ENCODE results near the gene VEGFB. TPM values are rescaled to one million over a fixed set of nuclear protein-coding genes. Genes with fewer than 3 reads are reported as not detected.

Gene VEGFB
- total RNA-seq, 2 experiments from 2014 or later: 80.0 to 80.3 TPM

- Mint-ChIP-seq H3K4me3 (peak within 1 kb of the TSS; percentile 86), H3K27me3 (no peaks in the 10 kb centered on the region), H3K27ac (peak within 1 kb of the TSS; percentile 99), H3K4me1 (peaks cover 31% of the 10 kb centered on the region), H3K9me3 (ENCODE audit: low read depth) (no peaks in the 10 kb centered on the region), H3K36me3 (ENCODE audit: low read depth) (peaks cover 44% of the 10 kb centered on the region)
- DNase-seq (peak; percentile 99), ATAC-seq (peak; percentile 68)
- ChIA-PET CTCF (interaction anchor here (0.6 to 1.7 kb wide), 12 partner anchors 9 to 1106 kb away, joined by 3 to 11 read pairs (median 4); partner anchors contain the start of genes NUDT22, PLCB3, PRDX5 and STIP1), POLR2A (interaction anchor here (0.6 to 1.2 kb wide), 8 partner anchors 14 to 987 kb away, joined by 3 to 10 read pairs (median 4); partner anchors contain the start of genes ESRRA, FERMT3, NUDT22 and TRPT1)
- intact Hi-C loops (cut with DNase I, micrococcal nuclease): loop anchor here (1.0 to 10.0 kb wide), 21 partner anchors 10 to 1636 kb away; partner anchors contain the start of genes DNAJC4 (in 2 of the 2), ESRRA (in 2 of the 2), GPR137 (in 2 of the 2) and NUDT22 (in 2 of the 2)
These were observed 6.3 kb downstream of the VEGFB start, which contains the start of gene FKBP2 for GRCh38 chr11:64240435-64241240. TSS of gene FKBP2 (plus strand) at chr11:64241095. CDS start at chr11:64242388, 1,293 bp downstream.

- Mint-ChIP-seq H3K4me1 (peaks cover 31% of the 10 kb centered on the region), H3K27ac (peak overlapping the region; percentile 99), H3K4me3 (peak overlapping the region; percentile 86), H3K27me3 (no peaks in the 10 kb centered on the region), H3K36me3 (ENCODE audit: low read depth) (peaks cover 48% of the 10 kb centered on the region), H3K9me3 (ENCODE audit: low read depth) (no peaks in the 10 kb centered on the region)
- ChIA-PET CTCF (interaction anchor here (0.6 to 1.7 kb wide), 11 partner anchors 9 to 1106 kb away, joined by 3 to 11 read pairs (median 4); partner anchors contain the start of genes PLCB3, PRDX5, STIP1 and TRMT112), POLR2A (interaction anchor here (0.6 to 1.2 kb wide), 8 partner anchors 15 to 987 kb away, joined by 3 to 10 read pairs (median 4); partner anchors contain the start of genes ESRRA, FERMT3, NUDT22 and TRPT1)
- peak; percentile 100 for DNase-seq
- intact Hi-C loops (cut with DNase I, micrococcal nuclease): loop anchor here (1.0 to 10.0 kb wide), 21 partner anchors 11 to 1636 kb away; partner anchors contain the start of genes DNAJC4 (in 2 of the 2), ESRRA (in 2 of the 2), GPR137 (in 2 of the 2) and NUDT22 (in 2 of the 2)
- ATAC-seq: peak; percentile 84
These were observed 6.8 kb downstream of the VEGFB start for GRCh38 chr11:64241241-64241490.

GRCh38 chr11:64241491-64242374 is 7.3 kb downstream of the VEGFB start:
- Mint-ChIP-seq H3K9me3 (ENCODE audit: low read depth) (no peaks in the 10 kb centered on the region), H3K36me3 (ENCODE audit: low read depth) (peaks cover 48% of the 10 kb centered on the region), H3K4me1 (peaks cover 31% of the 10 kb centered on the region), H3K27me3 (no peaks in the 10 kb centered on the region), H3K27ac (peak overlapping the region; percentile 99), H3K4me3 (peak overlapping the region; percentile 86)
- DNase-seq: peak; percentile 49
- ChIA-PET POLR2A (interaction anchor here (0.6 to 1.2 kb wide), 8 partner anchors 15 to 560 kb away, joined by 3 to 10 read pairs (median 4); partner anchors contain the start of genes ESRRA, FERMT3, NUDT22 and TRPT1), CTCF (interaction anchor here (0.6 to 1.7 kb wide), 10 partner anchors 8 to 1105 kb away, joined by 3 to 11 read pairs (median 4); partner anchors contain the start of genes PLCB3, PRDX5, STIP1 and TRMT112)
- intact Hi-C loops (cut with DNase I, micrococcal nuclease): loop anchor here (1.0 to 10.0 kb wide), 21 partner anchors 11 to 1637 kb away; partner anchors contain the start of genes DNAJC4 (in 2 of the 2), ESRRA (in 2 of the 2), GPR137 (in 2 of the 2) and NUDT22 (in 2 of the 2)
- ATAC-seq: no peak

- H3K4me3 Mint-ChIP-seq: peak overlapping the region; percentile 86
- H3K9me3 Mint-ChIP-seq (ENCODE audit: low read depth): no peaks in the 10 kb centered on the region
- ChIA-PET CTCF (interaction anchor here (0.7 to 1.5 kb wide), 4 partner anchors 28 to 61 kb away, joined by 3 to 6 read pairs (median 4); no protein-coding TSS in a partner anchor), POLR2A (interaction anchor here (0.5 kb wide), 1 partner anchor 41 kb away, joined by 4 read pairs; no protein-coding TSS in a partner anchor)
- ATAC-seq (no peak), DNase-seq (no peak)
- H3K27me3 Mint-ChIP-seq: no peaks in the 10 kb centered on the region
- H3K4me1 Mint-ChIP-seq: peaks cover 33% of the 10 kb centered on the region
- intact Hi-C loops (cut with DNase I, micrococcal nuclease): loop anchor here (5.0 to 10.0 kb wide), 3 partner anchors 36 to 1639 kb away; partner anchors contain the start of genes FERMT3 (in 1 of the 2), MTA2 (in 1 of the 2), TM7SF2 (in 1 of the 2) and ZNHIT2 (in 1 of the 2)
- peaks cover 33% of the 10 kb centered on the region for H3K36me3 Mint-ChIP-seq (ENCODE audit: low read depth)
- H3K27ac Mint-ChIP-seq: peak overlapping the region; percentile 0
These were observed 9.0 kb downstream of the VEGFB start for GRCh38 chr11:64243236-64243854.

- no peak overlapping the region for H3K27ac Mint-ChIP-seq
- ChIA-PET CTCF (interaction anchor here (0.6 to 1.5 kb wide), 6 partner anchors 27 to 1393 kb away, joined by 3 to 6 read pairs (median 3); no protein-coding TSS in a partner anchor), POLR2A (interaction anchor here (0.5 to 3.0 kb wide), 3 partner anchors 28 to 42 kb away, joined by 3 to 9 read pairs (median 4); no protein-coding TSS in a partner anchor)
- H3K4me1 Mint-ChIP-seq: peaks cover 33% of the 10 kb centered on the region
- DNase-seq (no peak), ATAC-seq (no peak)
- peak overlapping the region; percentile 86 for H3K4me3 Mint-ChIP-seq
- intact Hi-C loops (cut with DNase I, micrococcal nuclease): loop anchor here (5.0 to 10.0 kb wide), 3 partner anchors 37 to 1639 kb away; partner anchors contain the start of genes FERMT3 (in 1 of the 2), MTA2 (in 1 of the 2), TM7SF2 (in 1 of the 2) and ZNHIT2 (in 1 of the 2)
- H3K36me3 Mint-ChIP-seq (ENCODE audit: low read depth): peaks cover 26% of the 10 kb centered on the region
- no peaks in the 10 kb centered on the region for H3K27me3 Mint-ChIP-seq
- H3K9me3 Mint-ChIP-seq (ENCODE audit: low read depth): no peaks in the 10 kb centered on the region
These were observed 9.7 kb downstream of the VEGFB start for GRCh38 chr11:64244107-64244506.

GRCh38 chr11:64244966-64245365 is 10.6 kb downstream of the VEGFB start:
- ChIA-PET CTCF (interaction anchor here (0.6 to 1.7 kb wide), 7 partner anchors 8 to 1328 kb away, joined by 3 to 12 read pairs (median 3); no protein-coding TSS in a partner anchor), POLR2A (interaction anchor here (0.9 to 3.0 kb wide), 5 partner anchors 25 to 58 kb away, joined by 3 to 9 read pairs (median 3); partner anchors contain the start of gene FERMT3)
- H3K9me3 Mint-ChIP-seq (ENCODE audit: low read depth): no peaks in the 10 kb centered on the region
- ATAC-seq: no peak
- H3K4me1 Mint-ChIP-seq: peaks cover 30% of the 10 kb centered on the region
- peak overlapping the region; percentile 94 for H3K4me3 Mint-ChIP-seq
- H3K36me3 Mint-ChIP-seq (ENCODE audit: low read depth): peaks cover 23% of the 10 kb centered on the region
- H3K27me3 Mint-ChIP-seq: no peaks in the 10 kb centered on the region
- DNase-seq: no peak
- no peak overlapping the region for H3K27ac Mint-ChIP-seq
- intact Hi-C loops (cut with DNase I, micrococcal nuclease): loop anchor here (1.0 to 10.0 kb wide), 4 partner anchors 38 to 1640 kb away; partner anchors contain the start of genes ESRRA (in 1 of the 2), FERMT3 (in 1 of the 2), MTA2 (in 1 of the 2) and TM7SF2 (in 1 of the 2)

GRCh38 chr11:64245401-64245796 is 11.0 kb downstream of the VEGFB start:
- Mint-ChIP-seq H3K4me3 (peak overlapping the region; percentile 94), H3K4me1 (peaks cover 28% of the 10 kb centered on the region), H3K36me3 (ENCODE audit: low read depth) (peaks cover 20% of the 10 kb centered on the region), H3K27me3 (no peaks in the 10 kb centered on the region), H3K9me3 (ENCODE audit: low read depth) (no peaks in the 10 kb centered on the region), H3K27ac (peak overlapping the region; percentile 92)
- POLR2A ChIA-PET: interaction anchor here (0.9 to 3.0 kb wide), 4 partner anchors 25 to 58 kb away, joined by 3 to 9 read pairs (median 4); partner anchors contain the start of gene FERMT3
- intact Hi-C loops (cut with DNase I, micrococcal nuclease): loop anchor here (1.0 to 10.0 kb wide), 3 partner anchors 60 to 1641 kb away; partner anchors contain the start of genes ESRRA (in 1 of the 2), MTA2 (in 1 of the 2), TM7SF2 (in 1 of the 2) and ZNHIT2 (in 1 of the 2)
- ATAC-seq: no peak
- peak; percentile 54 for DNase-seq
- CTCF ChIA-PET: interaction anchor here (0.6 to 1.7 kb wide), 6 partner anchors 9 to 1327 kb away, joined by 3 to 12 read pairs (median 4); no protein-coding TSS in a partner anchor

GRCh38 chr11:64245797-64246620 is 11.6 kb downstream of the VEGFB start:
- H3K4me3 Mint-ChIP-seq: peak overlapping the region; percentile 94
- ATAC-seq: peak; percentile 17
- DNase-seq: peak; percentile 91
- ChIA-PET CTCF (interaction anchor here (0.6 to 1.7 kb wide), 7 partner anchors 9 to 110 kb away, joined by 3 to 12 read pairs (median 5); partner anchors contain the start of gene CATSPERZ), POLR2A (interaction anchor here (0.7 to 3.0 kb wide), 7 partner anchors 24 to 72 kb away, joined by 3 to 9 read pairs (median 4); partner anchors contain the start of genes FERMT3, PRDX5 and STIP1)
- H3K9me3 Mint-ChIP-seq (ENCODE audit: low read depth): no peaks in the 10 kb centered on the region
- peaks cover 18% of the 10 kb centered on the region for H3K36me3 Mint-ChIP-seq (ENCODE audit: low read depth)
- H3K27ac Mint-ChIP-seq: peak overlapping the region; percentile 92
- H3K27me3 Mint-ChIP-seq: no peaks in the 10 kb centered on the region
- intact Hi-C loops (cut with DNase I, micrococcal nuclease): loop anchor here (1.0 to 10.0 kb wide), 8 partner anchors 20 to 1641 kb away; partner anchors contain the start of genes ESRRA (in 2 of the 2), BAD (in 1 of the 2), MTA2 (in 1 of the 2) and NUDT22 (in 1 of the 2)
- H3K4me1 Mint-ChIP-seq: peaks cover 30% of the 10 kb centered on the region
